Muscle layer of colon (tissue), 2 donors: ENCODE results near the gene ATPAF1.
"Not testable (repeated sequence)": the region's sequence is repeated elsewhere in the genome, so short reads cannot be mapped to it uniquely, and the experiment has no call there.

ENCODE experiments used
- H3K27ac ChIP-seq: one replicate; pipeline ENCODE4 v1.7.0; 2013; ENCODE audit warnings: low read depth, mild to moderate bottlenecking, low read length, moderate library complexity
- H3K27me3 ChIP-seq, 2 donors: one replicate each; pipeline ENCODE4 v1.7.0; 2013; ENCODE audit warnings: low read length in 2 of 2, mild to moderate bottlenecking in 2 of 2; ENCODE audit not compliant: insufficient read depth in 2 of 2, control insufficient read depth in 1 of 2
- H3K36me3 ChIP-seq: one replicate; pipeline ENCODE4 v1.7.0; 2013; ENCODE audit warnings: mild to moderate bottlenecking, low read length; ENCODE audit not compliant: insufficient read depth
- H3K4me1 ChIP-seq: one replicate; pipeline ENCODE4 v1.7.0; 2013; ENCODE audit warnings: mild to moderate bottlenecking, low read length; ENCODE audit not compliant: insufficient read depth
- H3K4me3 ChIP-seq, 2 donors: one replicate each; pipeline ENCODE4 v1.7.0; 2013; ENCODE audit warnings: low read length in 2 of 2, low read depth in 1 of 2, mild to moderate bottlenecking in 1 of 2, moderate library complexity in 1 of 2
- H3K9ac ChIP-seq: one replicate; pipeline ENCODE4 v1.7.0; 2013; ENCODE audit warnings: low read length
- H3K9me3 ChIP-seq: one replicate; pipeline ENCODE4 v1.7.0; 2013; ENCODE audit warnings: mild to moderate bottlenecking, low read length
- donor health status: abdominal sarcoma.
- donor health status: Adenocarcinoma of cecum.

Gene ATPAF1

DNA sequence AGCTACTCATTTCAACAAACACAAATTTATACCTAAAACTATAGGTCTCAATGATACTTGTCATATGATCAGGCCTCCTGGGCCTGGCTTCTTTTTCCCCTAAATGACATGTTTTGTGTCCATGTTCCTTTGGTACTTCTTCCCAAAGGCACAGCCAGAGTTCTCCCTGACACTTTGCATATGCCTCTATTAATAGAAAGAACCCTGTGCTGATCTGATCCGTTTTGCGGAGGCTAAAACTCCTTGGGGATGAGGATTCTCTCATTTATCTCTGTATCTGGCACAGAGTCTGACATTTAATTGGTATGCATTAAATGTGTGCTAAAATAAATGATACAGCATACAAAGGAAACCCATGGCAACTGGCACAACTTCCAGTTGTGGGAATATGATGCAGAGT, 11.5 kb downstream of the ATPAF1 start:
- Histone ChIP-seq H3K27ac (peak overlapping the region; percentile 24), H3K9ac (no peak overlapping the region), H3K36me3 (peaks cover 36% of the 10 kb centered on the region), H3K9me3 (no peaks in the 10 kb centered on the region), H3K4me3 (no peak overlapping the region), H3K4me1 (peaks cover 29% of the 10 kb centered on the region), H3K27me3 (no peaks in the 10 kb centered on the region)

DNA sequence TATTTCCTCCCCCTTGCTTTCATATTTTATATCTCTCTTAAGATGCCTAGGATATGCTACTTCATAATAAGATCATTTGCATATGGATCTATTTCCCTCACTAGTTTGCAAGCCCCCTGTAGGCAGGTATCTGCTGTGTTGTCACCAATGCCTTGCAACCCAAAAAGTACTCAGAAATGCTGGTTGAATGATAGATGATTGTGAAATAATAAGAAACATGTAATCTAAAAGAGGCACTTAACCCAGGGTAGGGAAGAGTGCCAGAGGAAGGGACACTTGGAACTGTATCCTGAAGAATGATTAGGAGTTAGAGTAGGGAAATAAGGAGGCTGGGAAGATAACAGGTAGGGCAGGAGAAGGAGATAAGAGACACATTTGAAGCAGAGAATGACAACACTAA, 12.3 kb downstream of the ATPAF1 start:
- peaks cover 36% of the 10 kb centered on the region for H3K36me3 ChIP-seq
- H3K9ac ChIP-seq, result no peak overlapping the region
- H3K27me3 ChIP-seq, result no peaks in the 10 kb centered on the region
- no peak overlapping the region for H3K27ac ChIP-seq
- H3K9me3 ChIP-seq, result no peaks in the 10 kb centered on the region
- peaks cover 29% of the 10 kb centered on the region for H3K4me1 ChIP-seq
- no peak overlapping the region for H3K4me3 ChIP-seq

DNA sequence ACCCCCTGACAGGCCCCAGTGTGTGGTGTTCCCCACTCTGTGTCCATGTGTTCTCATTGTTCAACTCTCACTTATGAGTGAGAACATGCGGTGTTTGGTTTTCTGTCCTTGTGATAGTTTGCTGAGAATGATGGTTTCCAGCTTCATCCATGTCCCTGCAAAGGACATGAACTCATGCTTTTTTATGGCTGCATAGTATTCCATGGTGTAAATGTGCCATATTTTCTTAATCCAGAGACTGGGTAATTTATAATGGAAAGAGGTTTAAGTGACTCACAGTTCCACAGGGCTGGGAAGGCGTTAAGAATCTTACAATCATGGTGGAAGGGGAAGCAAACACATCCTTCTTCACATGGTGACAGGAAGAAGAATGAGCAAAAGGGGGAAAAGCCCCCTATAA, 13.5 kb downstream of the ATPAF1 start:
- peaks cover 29% of the 10 kb centered on the region for H3K4me1 ChIP-seq
- not testable (repeated sequence) for H3K9me3 ChIP-seq, H3K9ac ChIP-seq, H3K27ac ChIP-seq, H3K4me3 ChIP-seq, H3K27me3 ChIP-seq
- peaks cover 46% of the 10 kb centered on the region for H3K36me3 ChIP-seq

DNA sequence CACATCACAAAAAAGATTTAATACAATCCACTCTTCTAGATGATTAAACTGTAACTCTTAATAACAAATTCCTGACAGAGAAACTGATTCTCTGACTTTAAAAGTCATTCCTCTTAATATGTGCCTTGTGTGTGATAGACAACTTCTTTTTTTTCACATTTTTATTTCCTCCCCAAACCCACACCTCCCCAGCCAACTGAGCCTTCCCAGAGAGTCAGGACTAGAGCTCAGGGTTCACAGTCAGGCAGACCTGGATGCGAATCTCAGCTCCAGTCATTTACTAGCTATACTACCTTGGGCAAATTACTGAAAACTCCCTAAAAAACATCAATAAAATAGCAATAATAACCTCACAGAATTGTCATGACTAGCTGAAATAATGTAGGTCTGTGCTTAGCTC, 14.2 kb downstream of the ATPAF1 start:
- Histone ChIP-seq H3K9ac (peak overlapping the region; percentile 13), H3K27ac (peak overlapping the region; percentile 16), H3K4me1 (peaks cover 29% of the 10 kb centered on the region), H3K36me3 (peaks cover 43% of the 10 kb centered on the region), H3K27me3 (no peaks in the 10 kb centered on the region), H3K4me3 (peak overlapping the region in 1 of 2 donors; percentile 46), H3K9me3 (peaks cover 8% of the 10 kb centered on the region)

DNA sequence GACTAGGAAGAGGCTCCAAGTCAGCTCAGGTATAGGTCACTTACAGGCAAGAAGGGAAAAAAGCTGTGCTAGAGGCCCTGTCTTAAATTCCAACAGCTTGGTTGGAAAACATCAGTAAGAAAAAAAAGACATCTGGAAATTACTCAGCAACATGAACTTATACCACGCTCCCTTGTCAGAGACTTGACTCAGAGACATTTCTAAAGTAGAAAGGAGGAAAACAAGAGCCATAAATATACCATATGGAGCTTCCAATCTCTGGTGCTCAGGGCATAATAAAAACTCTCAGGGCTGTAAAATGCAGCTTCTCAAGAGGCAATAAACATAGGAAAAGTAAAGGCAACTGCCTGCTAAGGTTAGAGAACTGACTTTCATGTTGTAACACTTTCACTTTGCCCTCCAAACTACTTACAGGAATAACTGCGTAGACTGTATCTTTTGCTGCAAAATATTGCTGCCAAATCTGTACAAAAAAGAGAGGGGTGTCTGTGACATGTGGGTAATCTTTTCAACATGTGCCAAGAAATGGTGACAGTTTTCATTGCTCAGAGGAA, 14.7 kb downstream of the ATPAF1 start:
- Histone ChIP-seq H3K9me3 (peaks cover 8% of the 10 kb centered on the region), H3K36me3 (peaks cover 42% of the 10 kb centered on the region), H3K27me3 (no peaks in the 10 kb centered on the region), H3K9ac (peak overlapping the region; percentile 13), H3K27ac (peak overlapping the region; percentile 16), H3K4me1 (peaks cover 29% of the 10 kb centered on the region), H3K4me3 (peak overlapping the region; percentile 15 to 46)

DNA sequence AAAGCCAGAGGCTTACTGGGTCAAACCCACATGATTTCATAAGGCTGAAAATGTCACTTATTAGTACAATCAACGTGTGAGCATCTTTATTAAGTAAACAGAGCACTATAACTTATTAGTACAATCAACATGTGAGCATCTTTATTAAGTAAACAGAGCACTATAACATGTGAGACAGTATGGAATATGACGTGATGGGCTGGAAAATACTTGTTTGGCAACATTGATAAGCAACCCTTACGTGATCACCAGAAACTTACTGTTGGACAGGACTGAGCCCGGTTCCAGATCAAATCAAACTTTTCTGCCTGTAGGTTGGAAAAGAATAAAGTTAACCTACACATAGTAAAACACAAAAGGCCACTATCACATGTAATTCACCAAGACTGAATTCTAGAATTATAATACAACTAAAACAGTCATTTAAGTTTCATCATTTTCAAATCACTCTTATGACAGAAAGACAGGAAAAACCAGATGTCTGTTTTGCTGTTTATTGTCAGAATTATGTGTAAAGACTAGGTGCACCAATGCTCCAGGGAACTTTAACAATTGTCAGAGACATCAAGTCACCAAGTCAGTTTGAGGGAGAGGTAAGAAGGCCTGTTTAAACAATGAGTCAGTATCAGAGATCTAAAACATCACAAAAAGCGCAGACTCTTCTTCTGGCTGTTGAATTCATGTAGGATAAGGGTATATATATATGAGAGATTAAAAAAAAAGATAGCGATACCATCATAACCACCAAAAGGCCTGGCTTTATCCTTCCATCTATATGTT, 15.7 kb downstream of the ATPAF1 start:
- Histone ChIP-seq H3K4me3 (no peak overlapping the region), H3K9ac (no peak overlapping the region), H3K27me3 (no peaks in the 10 kb centered on the region), H3K36me3 (peaks cover 34% of the 10 kb centered on the region), H3K4me1 (peaks cover 29% of the 10 kb centered on the region), H3K9me3 (peaks cover 8% of the 10 kb centered on the region), H3K27ac (peak overlapping the region; percentile 16)

DNA sequence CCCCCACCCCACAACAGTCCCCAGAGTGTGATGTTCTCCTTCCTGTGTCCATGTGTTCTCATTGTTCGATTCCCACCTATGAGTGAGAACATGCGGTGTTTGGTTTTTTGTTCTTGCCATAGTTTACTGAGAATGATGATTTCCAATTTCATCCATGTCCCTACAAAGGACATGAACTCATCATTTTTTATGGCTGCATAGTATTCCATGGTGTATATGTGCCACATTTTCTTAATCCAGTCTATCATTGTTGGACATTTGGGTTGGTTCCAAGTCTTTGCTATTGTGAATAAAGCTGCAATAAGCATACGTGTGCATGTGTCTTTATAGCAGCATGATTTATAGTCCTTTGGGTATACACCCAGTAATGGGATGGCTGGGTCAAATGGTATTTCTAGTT, 17.0 kb downstream of the ATPAF1 start:
- H3K36me3 ChIP-seq, result peaks cover 33% of the 10 kb centered on the region
- peaks cover 29% of the 10 kb centered on the region for H3K4me1 ChIP-seq
- not testable (repeated sequence) for H3K27me3 ChIP-seq, H3K4me3 ChIP-seq, H3K9me3 ChIP-seq, H3K9ac ChIP-seq, H3K27ac ChIP-seq

DNA sequence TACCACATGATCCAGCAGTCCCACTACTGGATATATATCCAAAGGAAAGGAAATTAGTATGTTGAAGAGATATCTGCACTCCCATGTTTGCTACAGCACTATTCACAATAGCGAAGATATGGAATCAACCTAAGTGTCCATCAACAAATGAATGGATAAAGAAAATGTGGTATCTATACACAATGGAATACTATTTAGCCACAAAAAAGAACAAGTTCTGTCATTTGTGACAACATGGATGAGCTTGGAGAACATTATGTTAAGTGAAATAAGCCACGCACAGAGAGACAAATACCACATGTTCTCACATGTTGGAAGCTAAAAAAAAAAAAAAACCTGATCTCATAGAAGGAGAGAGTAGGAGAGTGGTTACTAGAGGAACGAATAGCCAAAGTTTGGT, 17.7 kb downstream of the ATPAF1 start:
- no peak overlapping the region for H3K4me3 ChIP-seq
- peaks cover 28% of the 10 kb centered on the region for H3K4me1 ChIP-seq
- no peaks in the 10 kb centered on the region for H3K27me3 ChIP-seq
- H3K36me3 ChIP-seq, result peaks cover 27% of the 10 kb centered on the region
- H3K9ac ChIP-seq, result no peak overlapping the region
- H3K27ac ChIP-seq, result no peak overlapping the region
- H3K9me3 ChIP-seq, result peaks cover 8% of the 10 kb centered on the region

DNA sequence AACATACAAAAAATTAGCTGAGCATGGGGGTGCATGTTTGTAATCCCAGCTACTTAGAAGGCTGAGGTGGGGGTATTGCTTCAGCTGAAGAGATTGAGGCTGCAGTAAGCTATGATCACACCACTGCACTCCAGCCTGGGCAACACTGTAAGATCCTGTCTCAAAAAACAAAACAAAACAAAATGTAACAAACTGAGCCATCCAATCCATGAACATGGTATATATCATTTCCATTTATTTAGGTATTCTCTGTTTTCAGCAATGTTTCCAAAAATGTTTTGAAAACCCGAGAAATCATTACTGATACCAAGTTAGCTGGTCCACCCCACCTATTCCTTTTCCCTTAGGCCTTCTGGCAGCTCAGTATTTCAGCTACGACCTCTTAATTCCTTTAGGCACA, 18.4 kb downstream of the ATPAF1 start:
- peaks cover 8% of the 10 kb centered on the region for H3K9me3 ChIP-seq
- no peaks in the 10 kb centered on the region for H3K27me3 ChIP-seq
- H3K9ac ChIP-seq, result no peak overlapping the region
- peaks cover 36% of the 10 kb centered on the region for H3K4me1 ChIP-seq
- H3K4me3 ChIP-seq, result no peak overlapping the region
- no peak overlapping the region for H3K27ac ChIP-seq
- H3K36me3 ChIP-seq, result peaks cover 26% of the 10 kb centered on the region

DNA sequence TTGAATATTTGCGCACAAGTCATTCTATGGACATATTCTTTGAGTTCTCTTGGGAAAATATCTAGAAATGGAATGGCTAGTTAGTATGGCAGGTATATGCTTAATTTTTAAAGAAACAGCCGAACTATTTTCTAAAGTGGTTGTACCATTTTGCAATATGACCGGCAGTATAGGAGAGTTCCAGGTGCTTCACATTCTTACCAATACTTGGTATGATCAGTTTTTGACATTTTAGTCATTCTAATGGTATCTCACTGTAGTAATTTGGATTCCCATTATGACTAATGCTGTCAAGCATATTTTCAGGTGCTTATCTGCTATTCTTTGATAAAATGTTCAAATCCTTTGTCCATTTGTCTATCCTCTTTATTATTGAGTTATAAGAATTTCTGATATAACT, 20.6 kb downstream of the ATPAF1 start:
- Histone ChIP-seq H3K4me1 (peaks cover 42% of the 10 kb centered on the region), H3K9ac (no peak overlapping the region), H3K27ac (no peak overlapping the region), H3K4me3 (no peak overlapping the region), H3K27me3 (no peaks in the 10 kb centered on the region), H3K36me3 (peaks cover 26% of the 10 kb centered on the region), H3K9me3 (peaks cover 8% of the 10 kb centered on the region)

DNA sequence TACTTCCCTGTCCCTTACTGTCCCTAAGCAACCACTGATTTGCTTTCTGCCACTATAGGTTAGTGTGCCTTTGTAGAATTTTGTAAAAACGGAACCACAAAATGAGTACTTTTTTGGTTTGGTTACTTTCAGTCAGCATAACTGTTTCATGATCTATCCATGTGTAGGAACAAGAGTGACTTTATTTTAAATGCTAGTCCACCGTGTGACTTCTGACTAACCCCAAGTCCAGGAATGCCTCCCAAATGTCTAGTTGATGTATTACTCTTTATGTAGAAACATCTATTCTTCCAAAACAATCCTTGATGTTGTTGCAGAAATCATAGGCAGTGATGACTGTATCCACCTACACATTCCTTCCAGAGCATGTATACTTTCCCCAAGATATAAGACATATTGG, 21.3 kb downstream of the ATPAF1 start:
- Histone ChIP-seq H3K27ac (no peak overlapping the region), H3K4me1 (peaks cover 49% of the 10 kb centered on the region), H3K36me3 (peaks cover 22% of the 10 kb centered on the region), H3K27me3 (no peaks in the 10 kb centered on the region), H3K4me3 (no peak overlapping the region), H3K9ac (no peak overlapping the region), H3K9me3 (peaks cover 8% of the 10 kb centered on the region)

DNA sequence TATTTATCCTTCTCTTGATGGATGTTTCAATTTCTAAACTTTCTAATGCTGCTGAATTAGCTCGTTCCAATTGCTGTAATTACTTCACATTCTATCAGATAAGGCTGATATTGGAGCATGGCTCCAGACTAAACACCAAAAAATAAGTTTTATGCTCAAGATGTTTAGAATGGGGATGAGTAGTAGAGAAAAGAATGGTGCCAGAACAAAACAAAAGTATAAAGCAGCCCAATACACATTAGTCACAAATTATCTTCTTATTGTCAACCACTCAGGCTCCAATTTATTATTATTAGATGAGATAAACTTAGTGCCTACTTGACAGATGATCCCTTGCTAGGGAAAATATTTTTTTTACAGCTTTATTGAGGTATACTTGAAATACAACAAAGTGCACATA, 21.8 kb downstream of the ATPAF1 start:
- Histone ChIP-seq H3K27me3 (no peaks in the 10 kb centered on the region), H3K27ac (no peak overlapping the region), H3K4me1 (peaks cover 49% of the 10 kb centered on the region), H3K9me3 (peaks cover 8% of the 10 kb centered on the region), H3K36me3 (peaks cover 22% of the 10 kb centered on the region), H3K4me3 (no peak overlapping the region), H3K9ac (no peak overlapping the region)
